ENCODE data around the gene HOXB7.

DNA sequence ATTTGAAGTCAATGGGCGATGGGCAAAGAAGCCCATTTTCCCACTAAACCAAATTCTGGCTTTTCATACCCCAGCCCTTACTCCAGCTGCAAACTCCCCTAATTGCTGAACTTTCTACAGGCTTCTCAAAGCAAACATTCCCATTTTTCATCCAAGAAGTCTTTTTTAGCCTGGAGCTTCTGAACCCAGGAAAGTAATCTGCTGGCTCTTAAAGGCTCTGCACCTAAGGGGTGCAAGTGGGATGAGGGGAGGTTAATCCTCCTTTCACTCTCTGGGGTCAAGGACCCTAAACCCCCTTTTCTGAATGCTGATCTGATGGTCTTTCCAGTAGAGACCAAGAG lies 2.4 kb downstream of the HOXB7 start:
- TF ChIP-seq SRF (IDR thresholded peaks at IDR 0.05; ENCODE audit: low read depth, low read length) (no peak), SUZ12 (IDR thresholded peaks at IDR 0.05; ENCODE audit: low read depth, low read length) (no peak), RAD21 (CRISPR knock-in tag; IDR thresholded peaks at IDR 0.05) (no peak), RELA (CRISPR knock-in tag; IDR thresholded peaks at IDR 0.05) (no peak), MTF2 (CRISPR knock-in tag; IDR thresholded peaks at IDR 0.05; ENCODE audit: borderline replicate concordance) (no peak)
- TF ChIP-seq, protein P1, sequence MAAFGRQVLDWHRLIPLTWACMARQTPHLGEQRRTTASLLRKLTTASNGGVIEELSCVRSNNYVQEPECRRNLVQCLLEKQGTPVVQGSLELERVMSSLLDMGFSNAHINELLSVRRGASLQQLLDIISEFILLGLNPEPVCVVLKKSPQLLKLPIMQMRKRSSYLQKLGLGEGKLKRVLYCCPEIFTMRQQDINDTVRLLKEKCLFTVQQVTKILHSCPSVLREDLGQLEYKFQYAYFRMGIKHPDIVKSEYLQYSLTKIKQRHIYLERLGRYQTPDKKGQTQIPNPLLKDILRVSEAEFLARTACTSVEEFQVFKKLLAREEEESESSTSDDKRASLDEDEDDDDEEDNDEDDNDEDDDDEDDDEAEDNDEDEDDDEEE (CRISPR knock-in tag; IDR thresholded peaks at IDR 0.05), result no peak
- TF ChIP-seq, protein P2, sequence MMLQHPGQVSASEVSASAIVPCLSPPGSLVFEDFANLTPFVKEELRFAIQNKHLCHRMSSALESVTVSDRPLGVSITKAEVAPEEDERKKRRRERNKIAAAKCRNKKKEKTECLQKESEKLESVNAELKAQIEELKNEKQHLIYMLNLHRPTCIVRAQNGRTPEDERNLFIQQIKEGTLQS (CRISPR knock-in tag; IDR thresholded peaks at IDR 0.05), result no peak

Measured in HepG2 (cell line).